ENCODE results near the gene TMEM18. TPM values are rescaled to one million over a fixed set of nuclear protein-coding genes. Genes with fewer than 3 reads are reported as not detected.
A peak's percentile ranks its signal among the peaks of the same experiment; 100 is the strongest.

TMEM18 gene
- total and polyA plus RNA-seq, 4 donors, result 19.5 to 36.0 (median 21.4) TPM

DNA sequence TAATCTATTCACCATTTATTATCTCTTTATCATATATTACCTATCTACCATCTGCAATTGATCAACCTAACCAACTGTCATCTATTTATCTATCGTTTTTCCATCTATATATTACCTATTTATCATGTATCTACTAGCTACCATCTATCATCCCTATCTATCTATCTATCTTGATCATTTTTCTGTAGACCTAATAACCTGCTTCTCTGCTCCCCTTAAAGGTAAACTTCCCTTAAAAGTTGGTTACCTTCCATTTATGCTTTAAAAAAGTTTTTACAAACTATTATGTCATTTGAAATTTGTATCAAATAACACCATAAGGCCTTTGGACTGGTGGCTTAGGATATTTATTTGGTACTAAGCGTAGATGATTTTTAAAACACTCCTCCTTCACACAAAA, 47.2 kb downstream of the TMEM18 start:
- Histone ChIP-seq H3K4me1 (ENCODE audit: control insufficient read depth in 5 of 5, insufficient read depth in 5 of 5, low read length in 5 of 5) (no peaks in the 10 kb centered on the region), H3K4me3 (no peak overlapping the region), H3K27ac (ENCODE audit: low read depth in 1 of 2, low read length in 1 of 2) (no peak overlapping the region), H3K27me3 (ENCODE audit: control insufficient read depth in 3 of 3, insufficient read depth in 3 of 3, low read length in 2 of 3) (no peaks in the 10 kb centered on the region), H3K9me3 (ENCODE audit: control insufficient read depth in 4 of 4, insufficient read depth in 3 of 4, low read length in 3 of 4) (no peaks in the 10 kb centered on the region), H3K9ac (ENCODE audit: insufficient read depth in 1 of 2, low read length in 2 of 2) (no peak overlapping the region), H3K36me3 (ENCODE audit: control insufficient read depth in 4 of 4, insufficient read depth in 4 of 4, low read length in 4 of 4) (no peaks in the 10 kb centered on the region)
- DNase-seq, result peak in 1 of 3 donors; percentile 6
- ATAC-seq (ENCODE audit: insufficient read depth, low FRiP score), result no peak
- WGBS, 2 donors, result 40 to 65% methylated on average over 2 of the region's 2 CpGs
- TF ChIP-seq, protein P1, sequence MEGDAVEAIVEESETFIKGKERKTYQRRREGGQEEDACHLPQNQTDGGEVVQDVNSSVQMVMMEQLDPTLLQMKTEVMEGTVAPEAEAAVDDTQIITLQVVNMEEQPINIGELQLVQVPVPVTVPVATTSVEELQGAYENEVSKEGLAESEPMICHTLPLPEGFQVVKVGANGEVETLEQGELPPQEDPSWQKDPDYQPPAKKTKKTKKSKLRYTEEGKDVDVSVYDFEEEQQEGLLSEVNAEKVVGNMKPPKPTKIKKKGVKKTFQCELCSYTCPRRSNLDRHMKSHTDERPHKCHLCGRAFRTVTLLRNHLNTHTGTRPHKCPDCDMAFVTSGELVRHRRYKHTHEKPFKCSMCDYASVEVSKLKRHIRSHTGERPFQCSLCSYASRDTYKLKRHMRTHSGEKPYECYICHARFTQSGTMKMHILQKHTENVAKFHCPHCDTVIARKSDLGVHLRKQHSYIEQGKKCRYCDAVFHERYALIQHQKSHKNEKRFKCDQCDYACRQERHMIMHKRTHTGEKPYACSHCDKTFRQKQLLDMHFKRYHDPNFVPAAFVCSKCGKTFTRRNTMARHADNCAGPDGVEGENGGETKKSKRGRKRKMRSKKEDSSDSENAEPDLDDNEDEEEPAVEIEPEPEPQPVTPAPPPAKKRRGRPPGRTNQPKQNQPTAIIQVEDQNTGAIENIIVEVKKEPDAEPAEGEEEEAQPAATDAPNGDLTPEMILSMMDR (IDR thresholded peaks at IDR 0.05; ENCODE audit: control extremely low read depth, extremely low read depth), result no peak

DNA sequence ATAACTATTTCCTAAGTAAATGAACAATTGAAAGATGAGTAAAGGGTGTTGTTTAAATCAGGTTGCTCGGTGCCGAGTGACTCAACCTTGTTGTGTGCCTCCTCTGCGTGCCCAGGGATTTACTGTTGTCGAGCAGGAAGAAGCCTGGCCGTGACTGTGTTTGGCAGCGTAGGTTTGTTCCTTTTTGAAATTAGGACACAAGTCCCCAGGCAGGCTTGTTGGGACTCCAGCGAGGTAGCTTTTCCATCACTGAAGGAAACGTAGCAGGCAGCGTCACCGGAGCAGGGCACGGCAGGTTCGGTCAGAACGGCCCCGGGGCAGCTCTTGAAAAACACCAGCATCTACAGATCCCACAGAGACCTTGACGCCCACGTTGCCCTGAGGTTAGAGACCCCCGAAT, 48.6 kb downstream of the TMEM18 start:
- TF ChIP-seq, protein P1 (IDR thresholded peaks at IDR 0.05; ENCODE audit: control extremely low read depth, extremely low read depth), result no peak
- WGBS, 2 donors, result 72 to 77% methylated on average over 17 of the region's 17 CpGs

DNA sequence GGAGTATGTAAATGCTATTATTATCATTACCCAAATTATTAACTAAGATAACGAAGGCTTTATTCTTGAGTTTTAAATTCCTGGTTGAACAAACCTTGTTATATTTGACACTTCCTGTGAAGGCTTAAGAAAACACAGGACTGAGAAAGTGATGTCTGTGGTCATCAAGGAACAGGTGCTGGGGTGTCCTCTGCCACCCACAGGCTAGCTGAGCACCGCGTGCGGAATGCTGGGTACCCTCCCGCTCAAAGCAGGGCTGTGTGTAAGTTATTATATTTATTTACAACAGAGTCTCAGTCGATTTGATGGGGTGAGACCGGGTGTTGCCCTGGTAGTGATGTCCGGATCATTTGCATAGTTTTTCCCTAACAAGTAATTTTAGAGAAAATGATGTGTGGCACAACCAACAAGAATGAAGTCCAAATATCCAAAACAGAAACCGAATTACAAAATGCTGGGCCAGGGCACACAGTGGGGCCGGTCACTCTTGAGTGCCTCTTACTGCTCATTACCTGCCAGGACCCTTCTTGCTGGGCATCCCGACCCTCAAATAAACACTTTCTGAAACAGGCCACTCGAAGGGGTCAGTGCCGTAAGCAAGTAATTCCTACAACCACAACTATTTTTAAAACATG, 49.2 kb downstream of the TMEM18 start:
- Histone ChIP-seq H3K36me3 (ENCODE audit: control insufficient read depth in 4 of 4, insufficient read depth in 4 of 4, low read length in 4 of 4) (no peaks in the 10 kb centered on the region), H3K9ac (ENCODE audit: insufficient read depth in 1 of 2, low read length in 2 of 2) (no peak overlapping the region), H3K9me3 (ENCODE audit: control insufficient read depth in 4 of 4, insufficient read depth in 3 of 4, low read length in 3 of 4) (no peaks in the 10 kb centered on the region), H3K4me3 (no peak overlapping the region), H3K27me3 (ENCODE audit: control insufficient read depth in 3 of 3, insufficient read depth in 3 of 3, low read length in 2 of 3) (no peaks in the 10 kb centered on the region), H3K27ac (ENCODE audit: low read depth in 1 of 2, low read length in 1 of 2) (no peak overlapping the region), H3K4me1 (ENCODE audit: control insufficient read depth in 5 of 5, insufficient read depth in 5 of 5, low read length in 5 of 5) (no peaks in the 10 kb centered on the region)
- TF ChIP-seq, protein P1 (IDR thresholded peaks at IDR 0.05; ENCODE audit: control extremely low read depth, extremely low read depth), result no peak
- DNase-seq, result no peak
- no peak for ATAC-seq (ENCODE audit: insufficient read depth, low FRiP score)
- 87 to 89% methylated on average over 13 of the region's 13 CpGs for WGBS, 2 donors

More for the DNA sequence above, 48.6 kb downstream of the TMEM18 start:
- no peak overlapping the region for H3K27ac ChIP-seq (ENCODE audit: low read depth in 1 of 2, low read length in 1 of 2)
- no peak overlapping the region for H3K9ac ChIP-seq (ENCODE audit: insufficient read depth in 1 of 2, low read length in 2 of 2)
- no peak for DNase-seq
- H3K36me3 ChIP-seq (ENCODE audit: control insufficient read depth in 4 of 4, insufficient read depth in 4 of 4, low read length in 4 of 4), result no peaks in the 10 kb centered on the region
- H3K27me3 ChIP-seq (ENCODE audit: control insufficient read depth in 3 of 3, insufficient read depth in 3 of 3, low read length in 2 of 3), result no peaks in the 10 kb centered on the region
- H3K4me3 ChIP-seq, result no peak overlapping the region
- H3K9me3 ChIP-seq (ENCODE audit: control insufficient read depth in 4 of 4, insufficient read depth in 3 of 4, low read length in 3 of 4), result no peaks in the 10 kb centered on the region
- no peak for ATAC-seq (ENCODE audit: insufficient read depth, low FRiP score)
- H3K4me1 ChIP-seq (ENCODE audit: control insufficient read depth in 5 of 5, insufficient read depth in 5 of 5, low read length in 5 of 5), result no peaks in the 10 kb centered on the region

DNA sequence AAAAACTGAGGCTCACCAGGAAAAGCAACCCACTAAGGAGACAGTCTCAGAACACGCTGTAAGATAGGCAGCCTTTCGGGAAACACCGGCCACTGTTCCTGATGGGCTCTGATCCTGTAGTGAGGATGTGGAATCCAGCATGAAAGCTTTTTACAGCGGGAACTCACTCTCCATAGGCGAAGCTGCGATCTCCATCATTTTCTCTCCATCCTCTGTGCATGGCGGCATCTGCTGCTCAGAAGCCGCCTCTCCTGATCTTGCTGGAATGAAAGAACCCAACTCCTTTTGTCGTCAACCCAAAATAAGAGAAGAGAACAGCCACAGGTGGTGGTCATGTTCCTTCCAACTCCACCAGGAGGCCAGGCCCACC, 49.9 kb downstream of the TMEM18 start:
- Histone ChIP-seq H3K27ac (ENCODE audit: low read depth in 1 of 2, low read length in 1 of 2) (no peak overlapping the region), H3K9me3 (ENCODE audit: control insufficient read depth in 4 of 4, insufficient read depth in 3 of 4, low read length in 3 of 4) (no peaks in the 10 kb centered on the region), H3K9ac (ENCODE audit: insufficient read depth in 1 of 2, low read length in 2 of 2) (no peak overlapping the region), H3K4me3 (no peak overlapping the region), H3K4me1 (ENCODE audit: control insufficient read depth in 5 of 5, insufficient read depth in 5 of 5, low read length in 5 of 5) (no peaks in the 10 kb centered on the region), H3K36me3 (ENCODE audit: control insufficient read depth in 4 of 4, insufficient read depth in 4 of 4, low read length in 4 of 4) (no peaks in the 10 kb centered on the region), H3K27me3 (ENCODE audit: control insufficient read depth in 3 of 3, insufficient read depth in 3 of 3, low read length in 2 of 3) (no peaks in the 10 kb centered on the region)
- 90 to 95% methylated on average over 9 of the region's 9 CpGs for WGBS, 2 donors
- TF ChIP-seq, protein P1 (IDR thresholded peaks at IDR 0.05; ENCODE audit: control extremely low read depth, extremely low read depth), result no peak
- DNase-seq, result no peak
- no peak for ATAC-seq (ENCODE audit: insufficient read depth, low FRiP score)

All from lung (tissue), 12 donors.